ENCODE data around the gene UCK1.
A peak's percentile ranks its signal among the peaks of the same experiment; 100 is the strongest.

DNA sequence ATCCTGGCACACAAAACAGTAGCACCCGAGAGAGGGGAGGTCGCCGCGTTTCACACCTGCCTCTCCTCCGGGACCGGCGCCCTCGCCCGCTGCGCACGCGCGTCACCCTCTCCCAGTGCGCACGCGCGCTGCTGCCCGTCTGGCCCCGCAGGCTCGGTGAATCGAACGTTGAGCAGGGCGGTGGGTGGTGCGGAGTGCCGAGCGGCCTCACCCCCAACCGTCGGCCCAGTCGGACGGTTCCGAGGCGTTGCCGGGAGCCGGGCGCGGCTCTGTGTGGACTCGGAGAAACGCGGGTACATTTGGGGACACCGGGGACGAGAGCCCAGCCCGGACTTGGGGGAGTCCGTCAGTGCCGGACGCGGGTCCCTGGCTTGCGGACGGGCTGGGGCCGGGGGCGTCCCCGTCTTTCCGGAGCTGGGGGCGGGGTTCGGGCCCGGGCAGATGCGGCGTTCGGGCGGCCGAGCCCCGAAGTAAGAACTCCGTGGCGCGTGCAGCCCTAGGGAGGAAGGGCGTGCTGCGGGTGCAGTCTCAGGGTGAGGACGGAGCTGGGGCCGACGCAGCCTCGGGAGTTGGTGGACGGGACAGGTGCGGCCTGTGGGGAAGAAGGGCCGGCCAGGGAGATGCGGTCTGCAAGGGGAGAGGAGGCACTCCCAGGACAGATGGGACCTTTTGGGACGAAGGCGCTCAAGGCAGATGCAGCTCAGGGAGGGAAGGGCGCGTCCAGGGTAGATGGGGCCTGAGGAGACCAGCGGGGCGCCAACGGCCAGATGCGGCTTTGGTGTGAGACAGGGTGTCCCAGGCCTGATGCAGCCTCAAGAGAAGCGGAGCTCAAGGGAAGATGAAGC lies 28.1 kb downstream of the UCK1 start, which contains the start of gene POMT1:
- TF ChIP-seq, protein P1, sequence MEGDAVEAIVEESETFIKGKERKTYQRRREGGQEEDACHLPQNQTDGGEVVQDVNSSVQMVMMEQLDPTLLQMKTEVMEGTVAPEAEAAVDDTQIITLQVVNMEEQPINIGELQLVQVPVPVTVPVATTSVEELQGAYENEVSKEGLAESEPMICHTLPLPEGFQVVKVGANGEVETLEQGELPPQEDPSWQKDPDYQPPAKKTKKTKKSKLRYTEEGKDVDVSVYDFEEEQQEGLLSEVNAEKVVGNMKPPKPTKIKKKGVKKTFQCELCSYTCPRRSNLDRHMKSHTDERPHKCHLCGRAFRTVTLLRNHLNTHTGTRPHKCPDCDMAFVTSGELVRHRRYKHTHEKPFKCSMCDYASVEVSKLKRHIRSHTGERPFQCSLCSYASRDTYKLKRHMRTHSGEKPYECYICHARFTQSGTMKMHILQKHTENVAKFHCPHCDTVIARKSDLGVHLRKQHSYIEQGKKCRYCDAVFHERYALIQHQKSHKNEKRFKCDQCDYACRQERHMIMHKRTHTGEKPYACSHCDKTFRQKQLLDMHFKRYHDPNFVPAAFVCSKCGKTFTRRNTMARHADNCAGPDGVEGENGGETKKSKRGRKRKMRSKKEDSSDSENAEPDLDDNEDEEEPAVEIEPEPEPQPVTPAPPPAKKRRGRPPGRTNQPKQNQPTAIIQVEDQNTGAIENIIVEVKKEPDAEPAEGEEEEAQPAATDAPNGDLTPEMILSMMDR (IDR thresholded peaks at IDR 0.05): no peak
- TF ChIP-seq POLR2A (IDR thresholded peaks at IDR 0.05): peak in 1 of 2 donors; percentile 67
